Endothelial cell (in vitro differentiated cells): ENCODE results near the gene TUBA1B. TPM values are rescaled to one million over a fixed set of nuclear protein-coding genes. Genes with fewer than 3 reads are reported as not detected.
"Not testable (repeated sequence)": the region's sequence is repeated elsewhere in the genome, so short reads cannot be mapped to it uniquely, and the experiment has no call there.

ENCODE experiments used
- DNase-seq: peaks from one replicate; pipeline ENCODE4 v3.0.0; 2021; ENCODE audit warnings: low spot score
- H3K27ac Mint-ChIP-seq: one replicate; pipeline ENCODE4 v1.8.0; 2021; ENCODE audit warnings: mixed read lengths, inconsistent platforms; ENCODE audit not compliant: unreplicated experiment
- H3K27me3 Mint-ChIP-seq: one replicate; pipeline ENCODE4 v1.8.0; 2021; ENCODE audit warnings: mild to moderate bottlenecking, moderate library complexity, mixed read lengths, inconsistent platforms; ENCODE audit not compliant: unreplicated experiment
- H3K36me3 Mint-ChIP-seq: one replicate; pipeline ENCODE4 v1.8.0; 2021; ENCODE audit warnings: mild to moderate bottlenecking, low read depth, mixed read lengths, inconsistent platforms; ENCODE audit not compliant: unreplicated experiment
- H3K4me1 Mint-ChIP-seq: one replicate; pipeline ENCODE4 v1.8.0; 2021; ENCODE audit warnings: mild to moderate bottlenecking, mixed read lengths, inconsistent platforms; ENCODE audit not compliant: unreplicated experiment
- H3K4me3 Mint-ChIP-seq: one replicate; pipeline ENCODE4 v1.8.0; 2021; ENCODE audit warnings: mild to moderate bottlenecking, mixed read lengths, inconsistent platforms; ENCODE audit not compliant: unreplicated experiment
- H3K9me3 Mint-ChIP-seq: one replicate; pipeline ENCODE4 v1.8.0; 2021; ENCODE audit warnings: mixed read lengths, inconsistent platforms; ENCODE audit not compliant: unreplicated experiment
- CTCF ChIP-seq: fragments of 200-600 bp; sonication (generic); IDR thresholded peaks from one replicate; pipeline ENCODE4 v1.5.0; 2021; ENCODE audit warnings: antibody characterized with exemption; ENCODE audit not compliant: unreplicated experiment
- long read RNA-seq: library from polyadenylated mRNA; unstranded; transcript quantifications from one replicate; pipeline ENCODE4 v2.0.0, GENCODE V29; 2020; ENCODE audit not compliant: unreplicated experiment
- total RNA-seq: library from RNA; stranded (reverse); fragmentation: NEBNext Ultra II Directional; extraction: Animal tissue kit (Norgen Biotek cat#: 25700); gene quantifications from one replicate; pipeline ENCODE4 v1.2.1, GENCODE V29; 2021; ENCODE audit not compliant: unreplicated experiment

Gene TUBA1B
- total RNA-seq: 915 TPM
- long read RNA-seq, transcript TUBA1B-202 (4 exons, 1,627 nt): major isoform, 1,729 of 1,785 reads
- long read RNA-seq, transcript TUBA1B-201 (3 exons, 3,198 nt): minor isoform, 35 of 1,785 reads
- long read RNA-seq, partial matches to known transcripts: 0 of 1,785 reads
- long read RNA-seq, other reads (novel, unspliced or antisense): 21 of 1,785 reads

GRCh38 chr12:49131051-49131893 is at the start of gene TUBA1B:
Gene TUBA1B (minus strand): TSS chr12:49131395. CDS start chr12:49131300, 95 bp downstream.
- H3K4me1 Mint-ChIP-seq: peaks cover 25% of the 10 kb centered on the region
- no peaks in the 10 kb centered on the region for H3K9me3 Mint-ChIP-seq
- peak; percentile 91 for DNase-seq
- H3K36me3 Mint-ChIP-seq: peaks cover 31% of the 10 kb centered on the region
- peak within 1 kb of the TSS; percentile 95 for H3K4me3 Mint-ChIP-seq
- TF ChIP-seq CTCF: no peak
- H3K27ac Mint-ChIP-seq: peak within 1 kb of the TSS; percentile 91
- H3K27me3 Mint-ChIP-seq: peaks cover 15% of the 10 kb centered on the region

DNA sequence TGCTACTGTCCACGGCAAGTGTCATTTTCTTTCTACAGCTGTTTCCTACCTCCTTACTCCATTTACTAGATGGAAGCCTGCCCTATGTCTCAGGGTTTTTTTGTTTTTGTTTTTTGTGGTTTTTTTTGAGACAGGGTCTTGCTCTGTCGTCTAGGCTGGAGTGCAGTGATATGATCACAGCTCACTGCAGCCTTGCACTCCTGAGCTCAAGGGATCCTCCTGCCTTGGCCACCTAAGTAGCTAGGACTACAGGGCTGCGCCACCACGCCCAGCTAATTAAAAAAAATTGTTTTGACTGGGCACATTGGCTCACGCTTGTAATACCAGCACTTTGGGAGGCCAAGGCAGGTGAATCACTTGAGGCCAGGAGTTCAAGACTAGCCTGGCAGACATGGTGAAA is 43.0 kb upstream of the TUBA1B start:
- no peak overlapping the region for H3K4me3 Mint-ChIP-seq
- H3K27me3 Mint-ChIP-seq: peaks cover 3% of the 10 kb centered on the region
- H3K27ac Mint-ChIP-seq: no peak overlapping the region
- no peak for TF ChIP-seq CTCF
- no peaks in the 10 kb centered on the region for H3K9me3 Mint-ChIP-seq
- H3K4me1 Mint-ChIP-seq: no peaks in the 10 kb centered on the region
- H3K36me3 Mint-ChIP-seq: no peaks in the 10 kb centered on the region
- no peak for DNase-seq

DNA sequence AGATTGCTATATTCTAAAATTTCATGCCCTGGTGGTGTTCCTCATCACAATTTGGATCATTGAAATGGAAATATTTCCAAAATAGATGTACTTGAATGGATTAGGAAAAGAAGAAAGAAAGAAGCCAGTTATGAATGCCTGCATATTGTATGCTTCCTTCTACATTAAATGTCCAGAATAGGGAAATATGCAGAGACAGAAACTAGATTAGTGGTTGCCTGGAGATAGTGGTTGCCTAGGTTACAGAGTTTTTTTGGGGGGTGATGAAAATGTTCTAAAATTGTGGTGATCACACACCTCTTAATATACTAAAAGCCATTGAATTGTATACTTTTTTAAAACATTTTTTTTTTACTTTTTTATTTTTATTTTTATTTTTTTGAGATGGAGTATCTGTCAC is 39.7 kb upstream of the TUBA1B start:
- Mint-ChIP-seq H3K4me1 (no peaks in the 10 kb centered on the region), H3K9me3 (no peaks in the 10 kb centered on the region), H3K27ac (no peak overlapping the region), H3K4me3 (no peak overlapping the region), H3K27me3 (peaks cover 3% of the 10 kb centered on the region), H3K36me3 (no peaks in the 10 kb centered on the region)
- TF ChIP-seq CTCF: no peak
- no peak for DNase-seq

DNA sequence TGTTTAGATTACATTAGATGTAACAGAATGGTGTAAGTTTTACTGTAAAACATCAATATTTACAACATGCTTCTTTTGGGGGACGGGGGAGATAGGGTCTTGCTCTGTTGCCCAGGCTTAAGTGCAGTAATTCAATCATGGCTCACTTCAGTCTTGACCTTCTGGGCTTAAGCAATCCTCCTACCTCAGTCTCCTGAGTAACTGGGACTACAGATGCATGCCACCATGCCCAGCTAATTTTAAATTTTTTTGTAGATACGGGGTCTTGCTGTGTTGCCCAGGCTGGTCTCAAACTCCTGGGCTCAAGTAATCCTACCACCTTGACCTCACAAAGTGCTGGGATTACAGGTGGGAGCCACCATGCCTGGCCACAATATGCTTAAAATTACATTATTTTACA is 33.9 kb upstream of the TUBA1B start:
- Mint-ChIP-seq H3K4me1 (no peaks in the 10 kb centered on the region), H3K27me3 (peaks cover 2% of the 10 kb centered on the region)
- no peak for DNase-seq

DNA sequence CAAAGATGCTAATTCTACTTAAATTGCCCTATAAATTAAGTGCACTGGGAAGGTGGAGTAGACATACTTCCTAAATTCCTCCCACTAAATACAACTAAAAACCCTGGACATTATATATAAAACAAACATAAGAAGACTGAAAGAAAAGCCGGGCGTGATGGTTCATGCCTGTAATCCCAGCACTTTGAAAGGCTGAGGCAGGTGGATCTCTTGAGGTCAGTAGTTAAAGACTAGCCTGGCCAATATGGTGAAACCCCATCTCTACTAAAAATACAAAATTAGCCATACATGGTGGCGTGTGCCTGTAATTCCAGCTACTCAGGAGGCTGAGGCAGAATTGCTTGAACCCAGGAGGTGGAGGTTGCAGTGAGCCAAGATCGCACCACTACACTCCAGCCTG is 30.7 kb upstream of the TUBA1B start:
- H3K36me3 Mint-ChIP-seq, H3K27me3 Mint-ChIP-seq, H3K27ac Mint-ChIP-seq, H3K4me3 Mint-ChIP-seq, H3K9me3 Mint-ChIP-seq, DNase-seq, H3K4me1 Mint-ChIP-seq: not testable (repeated sequence)

More for the DNA sequence above, 33.9 kb upstream of the TUBA1B start:
- Mint-ChIP-seq H3K36me3 (peaks cover 3% of the 10 kb centered on the region), H3K9me3 (no peaks in the 10 kb centered on the region), H3K4me3 (no peak overlapping the region), H3K27ac (no peak overlapping the region)
- no peak for TF ChIP-seq CTCF
